Measurements from ENCODE around the gene JMJD8. TPM values are rescaled to one million over a fixed set of nuclear protein-coding genes. Genes with fewer than 3 reads are reported as not detected.

JMJD8 gene
- total RNA-seq, 2 experiments from 2014 or later, result 48.7 to 82.3 TPM

- no peak overlapping the region for H2AFZ ChIP-seq (ENCODE audit: low read length)
- ChIA-PET POLR2A (no interaction called here), CTCF (ENCODE audit: unreplicated experiment) (no interaction called here)
- DNase-seq (ENCODE audit: low spot score), result no peak
- peaks cover 8% of the 10 kb centered on the region; the same call in 1 of the 2 replicates for H3K36me3 ChIP-seq (ENCODE audit: insufficient read depth, low read length)
- no peak overlapping the region for H3K4me3 ChIP-seq (ENCODE audit: low read depth, low read length, poor library complexity, severe bottlenecking)
- TF ChIP-seq CTCF (conservative IDR thresholded peaks at IDR 0.05; ENCODE audit: low read length) (no peak), EZH2phosphoT487 (IDR thresholded peaks at IDR 0.05; ENCODE audit: borderline replicate concordance, low read depth, low read length) (no peak)
- H3K9me2 ChIP-seq (ENCODE audit: insufficient read depth, low read length), result no peaks in the 10 kb centered on the region
- H3K4me2 ChIP-seq (ENCODE audit: low read length), result peak overlapping the region; percentile 72; the same call in 1 of the 2 replicates
- intact Hi-C loops (cut with micrococcal nuclease; ENCODE audit: unreplicated experiment), result no loop called here
- H3K27ac ChIP-seq (ENCODE audit: low read depth, low read length, poor library complexity, severe bottlenecking), result peak overlapping the region; percentile 73
- H3K9me3 ChIP-seq (ENCODE audit: low read length), result no peaks in the 10 kb centered on the region
- H3K4me1 ChIP-seq (ENCODE audit: insufficient read depth, low read length, poor library complexity, severe bottlenecking), result peaks cover 51% of the 10 kb centered on the region
- H3K79me2 ChIP-seq (ENCODE audit: insufficient read depth, low read depth, low read length), result peaks cover 8% of the 10 kb centered on the region; the same call in 1 of the 2 replicates
- no peaks in the 10 kb centered on the region for H4K20me1 ChIP-seq (ENCODE audit: insufficient read depth, low read length)
- BruUV-seq (replicated peaks), result no TSS peak
These were observed 46.0 kb downstream of the JMJD8 start for GRCh38 chr16:638034-638543.

GRCh38 chr16:637081-638018 is 46.8 kb downstream of the JMJD8 start:
- 0 out of 2 replicates have a peak overlapping the region, but pooled peaks have one; percentile 47 for H2AFZ ChIP-seq (ENCODE audit: low read length)
- no peaks in the 10 kb centered on the region for H3K9me3 ChIP-seq (ENCODE audit: low read length)
- intact Hi-C loops (cut with micrococcal nuclease; ENCODE audit: unreplicated experiment), result no loop called here
- H3K4me2 ChIP-seq (ENCODE audit: low read length), result peak overlapping the region; percentile 88
- H3K79me2 ChIP-seq (ENCODE audit: insufficient read depth, low read depth, low read length), result peaks cover 8% of the 10 kb centered on the region; the same call in 1 of the 2 replicates
- ChIA-PET CTCF (ENCODE audit: unreplicated experiment) (no interaction called here), POLR2A (no interaction called here)
- peaks cover 47% of the 10 kb centered on the region for H3K4me1 ChIP-seq (ENCODE audit: insufficient read depth, low read length, poor library complexity, severe bottlenecking)
- H3K4me3 ChIP-seq (ENCODE audit: low read depth, low read length, poor library complexity, severe bottlenecking), result peak overlapping the region; percentile 87
- TF ChIP-seq CTCF (conservative IDR thresholded peaks at IDR 0.05; ENCODE audit: low read length) (no peak), EZH2phosphoT487 (IDR thresholded peaks at IDR 0.05; ENCODE audit: borderline replicate concordance, low read depth, low read length) (no peak)
- BruUV-seq (replicated peaks), result no TSS peak
- H3K9me2 ChIP-seq (ENCODE audit: insufficient read depth, low read length), result no peaks in the 10 kb centered on the region
- no peaks in the 10 kb centered on the region for H4K20me1 ChIP-seq (ENCODE audit: insufficient read depth, low read length)
- DNase-seq (ENCODE audit: low spot score), result peak; percentile 89
- H3K36me3 ChIP-seq (ENCODE audit: insufficient read depth, low read length), result peaks cover 8% of the 10 kb centered on the region; the same call in 1 of the 2 replicates
- peak overlapping the region; percentile 77 for H3K27ac ChIP-seq (ENCODE audit: low read depth, low read length, poor library complexity, severe bottlenecking)
